Chondrocyte (in vitro differentiated cells): Measurements from ENCODE around the gene OSTN. TPM values are rescaled to one million over a fixed set of nuclear protein-coding genes. Genes with fewer than 3 reads are reported as not detected.

ENCODE experiments used
- DNase-seq: peaks from one replicate; pipeline ENCODE4 v3.0.0; 2021; ENCODE audit warnings: mixed read lengths, low spot score
- H3K27ac Mint-ChIP-seq: one replicate; pipeline ENCODE4 v1.8.0; 2021; ENCODE audit warnings: mild to moderate bottlenecking, moderate library complexity, mixed read lengths; ENCODE audit not compliant: unreplicated experiment
- H3K27me3 Mint-ChIP-seq: 2 replicates; pipeline ENCODE4 v1.8.0; 2021; ENCODE audit warnings: low read depth, mixed read lengths
- H3K36me3 Mint-ChIP-seq: 2 replicates; pipeline ENCODE4 v1.8.0; 2021; ENCODE audit warnings: low read depth, mixed read lengths
- H3K4me1 Mint-ChIP-seq: 2 replicates; pipeline ENCODE4 v1.8.0; 2021; ENCODE audit warnings: low read depth, mild to moderate bottlenecking, mixed read lengths
- H3K4me3 Mint-ChIP-seq: one replicate; pipeline ENCODE4 v1.8.0; 2021; ENCODE audit warnings: mild to moderate bottlenecking, moderate library complexity, mixed read lengths; ENCODE audit not compliant: unreplicated experiment
- H3K9me3 Mint-ChIP-seq: 2 replicates; pipeline ENCODE4 v1.8.0; 2021; ENCODE audit warnings: low read depth, mixed read lengths
- total RNA-seq: library from RNA; stranded (reverse); gene quantifications from 3 replicates; pipeline ENCODE4 v1.2.1, GENCODE V29; 2021
- TF ChIP-seq, protein P1 (sequence below): fragments of 200-600 bp; sonication (generic); IDR thresholded peaks from 2 replicates; pipeline ENCODE4 v1.5.0; 2021; ENCODE audit warnings: antibody characterized with exemption, mild to moderate bottlenecking, moderate library complexity

OSTN gene
- total RNA-seq, 1 donor from 2014 or later: not detected

DNA sequence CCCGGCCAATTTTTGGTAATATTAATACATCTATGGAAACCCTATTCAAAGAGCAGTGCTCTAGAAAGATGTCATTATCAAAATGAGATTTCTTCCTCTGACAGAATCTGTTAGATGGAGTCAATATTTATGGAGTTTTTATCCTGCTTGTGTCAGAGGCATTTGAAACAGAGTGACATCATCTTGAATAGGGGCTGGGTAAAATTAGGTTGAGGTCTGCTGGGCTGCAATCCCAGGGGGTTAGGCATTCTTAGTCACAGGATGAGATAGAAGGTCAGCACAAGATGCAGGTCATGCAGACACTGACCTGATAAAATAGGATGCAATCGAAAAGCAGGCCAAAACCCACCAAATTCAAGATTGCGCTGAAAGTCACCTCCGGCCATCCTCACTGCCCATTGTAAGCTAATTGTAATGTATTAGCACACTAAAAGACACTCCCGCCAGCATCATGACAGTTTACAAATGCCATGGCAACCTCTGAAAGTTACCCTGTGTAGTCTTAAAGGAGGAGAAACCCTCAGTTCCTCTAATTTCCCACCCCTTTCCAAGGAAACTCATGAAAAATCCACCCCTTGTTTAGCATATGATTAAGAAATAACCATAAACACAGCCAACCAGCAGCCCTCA, 102.9 kb downstream of the OSTN start:
- no peak overlapping the region for H3K4me3 Mint-ChIP-seq
- TF ChIP-seq, protein P1, sequence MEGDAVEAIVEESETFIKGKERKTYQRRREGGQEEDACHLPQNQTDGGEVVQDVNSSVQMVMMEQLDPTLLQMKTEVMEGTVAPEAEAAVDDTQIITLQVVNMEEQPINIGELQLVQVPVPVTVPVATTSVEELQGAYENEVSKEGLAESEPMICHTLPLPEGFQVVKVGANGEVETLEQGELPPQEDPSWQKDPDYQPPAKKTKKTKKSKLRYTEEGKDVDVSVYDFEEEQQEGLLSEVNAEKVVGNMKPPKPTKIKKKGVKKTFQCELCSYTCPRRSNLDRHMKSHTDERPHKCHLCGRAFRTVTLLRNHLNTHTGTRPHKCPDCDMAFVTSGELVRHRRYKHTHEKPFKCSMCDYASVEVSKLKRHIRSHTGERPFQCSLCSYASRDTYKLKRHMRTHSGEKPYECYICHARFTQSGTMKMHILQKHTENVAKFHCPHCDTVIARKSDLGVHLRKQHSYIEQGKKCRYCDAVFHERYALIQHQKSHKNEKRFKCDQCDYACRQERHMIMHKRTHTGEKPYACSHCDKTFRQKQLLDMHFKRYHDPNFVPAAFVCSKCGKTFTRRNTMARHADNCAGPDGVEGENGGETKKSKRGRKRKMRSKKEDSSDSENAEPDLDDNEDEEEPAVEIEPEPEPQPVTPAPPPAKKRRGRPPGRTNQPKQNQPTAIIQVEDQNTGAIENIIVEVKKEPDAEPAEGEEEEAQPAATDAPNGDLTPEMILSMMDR: no peak
- no peaks in the 10 kb centered on the region for H3K9me3 Mint-ChIP-seq
- H3K36me3 Mint-ChIP-seq: no peaks in the 10 kb centered on the region
- no peak for DNase-seq
- no peak overlapping the region for H3K27ac Mint-ChIP-seq
- H3K27me3 Mint-ChIP-seq: no peaks in the 10 kb centered on the region
- no peaks in the 10 kb centered on the region for H3K4me1 Mint-ChIP-seq

DNA sequence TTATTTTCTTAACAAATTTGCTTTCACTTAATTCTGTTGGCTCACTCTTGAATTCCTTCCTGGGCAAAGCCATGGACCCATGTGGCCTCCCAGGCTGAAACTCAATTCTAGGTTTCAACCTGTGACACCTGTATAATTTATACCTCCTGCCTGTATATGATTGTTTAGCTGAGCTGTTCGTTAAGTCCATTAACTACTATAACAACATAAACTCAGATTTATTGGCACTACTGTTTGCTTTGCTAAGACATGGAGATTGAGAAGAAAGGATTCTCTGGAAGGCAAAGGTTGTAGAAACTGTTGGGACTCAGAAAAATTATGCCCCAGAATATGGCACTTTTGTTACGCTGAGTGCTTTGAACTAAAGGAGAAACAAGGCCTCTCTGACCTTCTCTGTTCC, 103.4 kb downstream of the OSTN start:
- Mint-ChIP-seq H3K9me3 (no peaks in the 10 kb centered on the region), H3K27me3 (no peaks in the 10 kb centered on the region), H3K27ac (no peak overlapping the region), H3K4me3 (no peak overlapping the region), H3K36me3 (no peaks in the 10 kb centered on the region), H3K4me1 (no peaks in the 10 kb centered on the region)
- TF ChIP-seq, protein P1: no peak
- no peak for DNase-seq

DNA sequence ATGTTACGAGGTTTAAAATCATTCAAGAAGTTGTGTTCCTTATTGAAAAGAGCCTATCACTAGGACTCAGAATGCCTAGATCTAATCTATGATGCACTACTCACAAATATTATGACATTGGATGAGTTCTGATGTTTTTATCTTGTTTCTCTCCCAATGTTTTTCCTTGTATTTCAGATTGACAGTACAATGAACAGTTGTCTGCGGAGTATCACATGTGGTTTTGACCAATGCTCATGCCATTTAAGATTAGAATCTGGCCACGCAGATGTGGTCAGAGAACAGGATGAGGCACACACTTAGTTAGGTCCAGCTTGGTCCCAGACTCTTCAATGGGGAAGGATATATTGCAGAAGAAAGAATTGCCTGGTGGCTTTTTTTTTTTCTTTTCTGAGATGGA, 104.6 kb downstream of the OSTN start:
- H3K9me3 Mint-ChIP-seq: no peaks in the 10 kb centered on the region
- no peak for DNase-seq
- H3K4me3 Mint-ChIP-seq: no peak overlapping the region
- no peaks in the 10 kb centered on the region for H3K36me3 Mint-ChIP-seq
- no peak overlapping the region for H3K27ac Mint-ChIP-seq
- H3K27me3 Mint-ChIP-seq: no peaks in the 10 kb centered on the region
- no peaks in the 10 kb centered on the region for H3K4me1 Mint-ChIP-seq
- TF ChIP-seq, protein P1: no peak

DNA sequence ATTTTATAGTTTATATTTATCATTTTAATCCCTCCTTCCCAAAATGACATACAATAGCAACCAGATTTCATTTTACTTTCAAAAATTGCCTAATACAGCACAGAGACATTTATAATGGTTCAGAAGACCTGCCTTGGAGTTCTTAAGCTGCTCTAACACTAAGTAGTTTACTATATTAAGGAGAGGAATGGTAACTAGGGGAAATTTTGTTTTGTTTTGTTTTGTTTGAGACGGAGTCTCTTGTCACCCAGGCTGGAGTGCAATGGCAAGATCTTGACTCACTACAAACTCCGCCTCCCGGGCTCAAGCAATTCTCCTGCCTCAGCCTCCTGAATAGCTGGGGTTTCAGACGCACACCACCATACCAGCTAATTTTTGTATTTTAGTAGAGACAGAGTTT, 107.4 kb downstream of the OSTN start:
- Mint-ChIP-seq H3K4me1 (no peaks in the 10 kb centered on the region), H3K9me3 (no peaks in the 10 kb centered on the region), H3K36me3 (no peaks in the 10 kb centered on the region), H3K27me3 (no peaks in the 10 kb centered on the region), H3K4me3 (no peak overlapping the region), H3K27ac (no peak overlapping the region)
- DNase-seq: no peak
- TF ChIP-seq, protein P1: no peak

DNA sequence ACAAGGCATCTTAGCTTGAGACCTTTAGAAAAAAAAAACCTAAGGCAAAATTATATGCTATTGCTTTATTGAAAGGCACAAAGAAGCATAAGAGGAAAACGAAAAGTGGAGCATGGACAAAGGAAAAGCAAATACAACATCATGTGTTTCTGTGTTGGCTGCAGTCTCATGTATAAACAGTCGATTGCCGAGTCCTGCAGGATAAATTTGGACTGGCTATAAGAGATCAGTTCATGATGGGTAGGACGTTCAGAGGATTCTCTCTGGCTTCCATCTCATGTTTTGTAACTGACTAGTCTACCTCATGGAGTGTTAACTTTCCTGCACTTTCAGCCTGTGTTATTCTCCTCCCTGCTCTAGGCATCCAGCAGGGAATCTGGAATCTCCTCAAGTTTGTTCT, 108.3 kb downstream of the OSTN start:
- no peaks in the 10 kb centered on the region for H3K9me3 Mint-ChIP-seq
- no peak overlapping the region for H3K27ac Mint-ChIP-seq
- no peaks in the 10 kb centered on the region for H3K27me3 Mint-ChIP-seq
- no peaks in the 10 kb centered on the region for H3K36me3 Mint-ChIP-seq
- TF ChIP-seq, protein P1: no peak
- DNase-seq: no peak
- no peak overlapping the region for H3K4me3 Mint-ChIP-seq
- no peaks in the 10 kb centered on the region for H3K4me1 Mint-ChIP-seq
